ENCODE measurements around the gene ZNF431. TPM values are rescaled to one million over a fixed set of nuclear protein-coding genes. Genes with fewer than 3 reads are reported as not detected.
"Not testable (repeated sequence)": the region's sequence is repeated elsewhere in the genome, so short reads cannot be mapped to it uniquely, and the experiment has no call there.

Gene ZNF431
- total RNA-seq, 1 donor from 2014 or later, result 10.2 TPM

DNA sequence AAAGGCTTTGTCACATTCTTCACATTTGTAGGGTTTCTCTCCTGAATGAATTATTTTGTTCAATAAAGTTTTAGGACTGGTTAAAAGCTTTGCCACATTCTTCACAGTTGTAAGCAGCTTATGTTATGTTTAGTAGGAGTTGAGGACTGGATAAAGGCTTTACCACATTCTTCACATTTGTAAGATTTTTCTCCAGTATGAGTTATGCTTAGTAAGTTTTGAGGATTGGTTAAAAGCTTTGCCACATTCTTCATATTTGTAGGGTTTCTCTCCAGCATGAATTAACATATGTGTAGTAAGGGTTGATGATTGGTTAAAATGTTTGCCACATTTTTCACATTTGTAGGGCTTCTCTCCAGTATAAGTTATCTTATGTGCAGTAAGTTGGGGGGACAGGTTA lies 79.9 kb downstream of the ZNF431 start:
- no peaks in the 10 kb centered on the region for H3K9me3 ChIP-seq
- TF ChIP-seq, protein P1, sequence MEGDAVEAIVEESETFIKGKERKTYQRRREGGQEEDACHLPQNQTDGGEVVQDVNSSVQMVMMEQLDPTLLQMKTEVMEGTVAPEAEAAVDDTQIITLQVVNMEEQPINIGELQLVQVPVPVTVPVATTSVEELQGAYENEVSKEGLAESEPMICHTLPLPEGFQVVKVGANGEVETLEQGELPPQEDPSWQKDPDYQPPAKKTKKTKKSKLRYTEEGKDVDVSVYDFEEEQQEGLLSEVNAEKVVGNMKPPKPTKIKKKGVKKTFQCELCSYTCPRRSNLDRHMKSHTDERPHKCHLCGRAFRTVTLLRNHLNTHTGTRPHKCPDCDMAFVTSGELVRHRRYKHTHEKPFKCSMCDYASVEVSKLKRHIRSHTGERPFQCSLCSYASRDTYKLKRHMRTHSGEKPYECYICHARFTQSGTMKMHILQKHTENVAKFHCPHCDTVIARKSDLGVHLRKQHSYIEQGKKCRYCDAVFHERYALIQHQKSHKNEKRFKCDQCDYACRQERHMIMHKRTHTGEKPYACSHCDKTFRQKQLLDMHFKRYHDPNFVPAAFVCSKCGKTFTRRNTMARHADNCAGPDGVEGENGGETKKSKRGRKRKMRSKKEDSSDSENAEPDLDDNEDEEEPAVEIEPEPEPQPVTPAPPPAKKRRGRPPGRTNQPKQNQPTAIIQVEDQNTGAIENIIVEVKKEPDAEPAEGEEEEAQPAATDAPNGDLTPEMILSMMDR (IDR thresholded peaks at IDR 0.05), result no peak
- intact Hi-C loops (cut with DNase I), result no loop called here
- no peaks in the 10 kb centered on the region for H3K36me3 ChIP-seq
- H3K4me3 ChIP-seq, result no peak overlapping the region
- no peak for DNase-seq (ENCODE audit: low spot score in 2 of 2)
- no peaks in the 10 kb centered on the region for H3K27me3 ChIP-seq
- H3K4me1 ChIP-seq, result no peaks in the 10 kb centered on the region
- no peak overlapping the region for H3K27ac ChIP-seq

DNA sequence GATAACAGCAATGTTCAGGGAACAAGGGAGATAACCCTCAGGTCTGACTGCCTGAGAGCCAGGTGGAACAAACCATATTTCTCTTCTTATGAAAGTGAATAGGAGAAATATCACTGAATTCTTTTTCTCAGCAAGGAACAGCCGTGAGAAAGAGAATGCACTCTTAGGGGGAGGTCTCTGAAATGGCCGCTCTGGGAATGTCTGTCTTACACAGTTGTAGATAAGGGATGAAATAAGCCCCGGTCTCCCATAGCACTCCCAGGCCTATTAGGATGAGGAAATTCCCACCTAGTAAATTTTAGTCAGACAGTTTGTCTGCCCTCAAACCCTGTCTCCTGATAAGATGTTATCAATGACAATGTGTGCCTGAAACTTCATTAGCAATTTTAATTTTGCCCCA lies 88.1 kb downstream of the ZNF431 start:
- H3K4me1 ChIP-seq; H3K9me3 ChIP-seq; intact Hi-C loops (cut with DNase I); DNase-seq (ENCODE audit: low spot score in 2 of 2); H3K27ac ChIP-seq; H3K36me3 ChIP-seq; H3K4me3 ChIP-seq; H3K27me3 ChIP-seq: not testable (repeated sequence)

DNA sequence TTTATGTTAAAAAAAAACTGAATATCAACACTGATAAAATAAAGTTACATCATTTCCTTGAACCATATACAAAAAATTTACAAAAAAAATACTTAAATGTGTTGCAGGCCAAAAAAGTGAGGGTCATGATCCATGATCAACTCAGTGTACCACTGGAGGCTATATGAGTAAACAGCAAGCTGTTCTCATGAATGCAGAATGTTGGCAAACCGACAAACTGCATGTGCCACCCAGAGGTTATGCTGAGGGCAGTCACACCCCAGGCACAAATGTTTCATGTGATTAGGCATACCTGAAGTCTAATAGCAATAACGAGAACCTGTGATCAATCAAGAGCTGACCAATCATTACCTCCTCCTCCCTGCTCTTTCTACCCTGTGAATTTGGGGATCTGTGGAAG lies 91.9 kb downstream of the ZNF431 start:
- Histone ChIP-seq H3K27me3 (no peaks in the 10 kb centered on the region), H3K4me3 (no peak overlapping the region), H3K36me3 (no peaks in the 10 kb centered on the region), H3K27ac (no peak overlapping the region), H3K4me1 (no peaks in the 10 kb centered on the region), H3K9me3 (peaks cover 0 to 9% of the 10 kb centered on the region in 2 donors)
- TF ChIP-seq, protein P1 (IDR thresholded peaks at IDR 0.05), result no peak
- DNase-seq (ENCODE audit: low spot score in 2 of 2), result no peak
- intact Hi-C loops (cut with DNase I), result no loop called here

DNA sequence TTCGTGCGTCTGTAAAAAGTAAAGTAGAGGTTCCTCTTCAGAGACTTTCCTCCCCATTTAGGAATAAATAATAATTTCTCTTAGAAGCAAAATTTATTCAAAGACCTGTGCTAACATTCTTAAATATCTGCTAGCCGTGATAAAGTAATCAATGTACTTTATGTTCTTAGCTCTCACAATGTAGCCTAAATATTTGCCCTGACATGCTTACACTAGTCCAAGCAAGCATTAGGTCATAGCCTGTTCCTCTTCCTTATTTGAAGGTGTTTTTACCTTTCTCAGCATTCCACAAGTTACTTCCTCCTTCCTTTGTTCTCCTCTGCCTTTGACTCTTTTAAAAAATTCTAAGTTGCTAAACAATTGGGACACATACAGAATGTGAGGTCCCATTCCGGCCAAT lies 94.9 kb downstream of the ZNF431 start:
- intact Hi-C loops (cut with DNase I); H3K36me3 ChIP-seq; H3K9me3 ChIP-seq; DNase-seq (ENCODE audit: low spot score in 2 of 2); H3K4me1 ChIP-seq; H3K27ac ChIP-seq; H3K27me3 ChIP-seq; H3K4me3 ChIP-seq: not testable (repeated sequence)

DNA sequence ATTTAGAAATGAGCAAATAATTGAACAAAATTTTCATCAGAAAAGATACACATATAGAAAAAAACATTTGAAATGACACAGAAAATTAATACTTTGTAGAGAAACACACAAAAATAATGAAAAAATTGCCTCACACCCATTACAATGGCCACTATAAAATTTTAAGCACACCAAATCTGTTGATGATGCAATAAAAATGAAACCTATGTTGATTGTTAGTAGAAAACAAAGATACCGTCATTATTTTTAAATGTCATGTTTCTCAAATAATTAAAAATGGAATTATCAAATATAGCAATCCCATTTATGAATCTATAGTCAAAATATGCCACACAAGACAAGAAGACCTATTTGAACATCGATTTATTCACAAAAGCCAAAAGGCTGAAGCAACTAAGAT lies 96.8 kb downstream of the ZNF431 start:
- H3K27me3 ChIP-seq, result no peaks in the 10 kb centered on the region
- no peak for DNase-seq (ENCODE audit: low spot score in 2 of 2)
- intact Hi-C loops (cut with DNase I), result no loop called here
- H3K4me1 ChIP-seq, result no peaks in the 10 kb centered on the region
- H3K9me3 ChIP-seq, result no peaks in the 10 kb centered on the region
- TF ChIP-seq, protein P1 (IDR thresholded peaks at IDR 0.05), result no peak
- no peaks in the 10 kb centered on the region for H3K36me3 ChIP-seq
- no peak overlapping the region for H3K27ac ChIP-seq
- no peak overlapping the region for H3K4me3 ChIP-seq

Other genes starting within 250 kb of the ZNF431 start
- gene ZNF85, start 218.8 kb upstream of the ZNF431 start, total RNA-seq, result 0.96 TPM
- gene ZNF430, start 121.4 kb upstream of the ZNF431 start, total RNA-seq, result 5.3 TPM
- 10.6 TPM for gene ZNF714, start 59.8 kb upstream of the ZNF431 start, total RNA-seq
- gene ZNF708, start 187.4 kb downstream of the ZNF431 start, total RNA-seq, result 11.0 TPM
- 1.5 TPM for gene ZNF738, start 217.0 kb downstream of the ZNF431 start, total RNA-seq

Measured in ascending aorta (tissue), 2 donors.